ENCODE results near the gene TSPEAR.

TSPEAR gene

GRCh38 chr21:44576025-44576420 is 135.3 kb downstream of the TSPEAR start:
- no peak for ATAC-seq
- TF ChIP-seq GLIS3 (CRISPR knock-in tag; IDR thresholded peaks at IDR 0.05) (no peak), PATZ1 (CRISPR knock-in tag; IDR thresholded peaks at IDR 0.05; ENCODE audit: borderline replicate concordance) (no peak), TSHZ2 (CRISPR knock-in tag; IDR thresholded peaks at IDR 0.05) (no peak), ZFP3 (CRISPR knock-in tag; IDR thresholded peaks at IDR 0.05) (no peak), ZNF565 (CRISPR knock-in tag; conservative IDR thresholded peaks at IDR 0.05; ENCODE audit: low read depth) (no peak), PPARA (CRISPR knock-in tag; IDR thresholded peaks at IDR 0.05; ENCODE audit: borderline replicate concordance) (no peak), BACH2 (CRISPR knock-in tag; IDR thresholded peaks at IDR 0.05; ENCODE audit: borderline replicate concordance) (no peak), ARNTL (CRISPR knock-in tag; IDR thresholded peaks at IDR 0.05; ENCODE audit: borderline replicate concordance, low read depth) (no peak), POU6F1 (CRISPR knock-in tag; IDR thresholded peaks at IDR 0.05; ENCODE audit: borderline replicate concordance, low read depth) (no peak), CSDC2 (CRISPR knock-in tag; IDR thresholded peaks at IDR 0.05) (no peak), TCF4 (CRISPR knock-in tag; IDR thresholded peaks at IDR 0.05; ENCODE audit: borderline replicate concordance) (no peak), RARB (CRISPR knock-in tag; IDR thresholded peaks at IDR 0.05) (no peak), ESRRG (CRISPR knock-in tag; IDR thresholded peaks at IDR 0.05) (no peak), ZFP30 (CRISPR knock-in tag; IDR thresholded peaks at IDR 0.05) (no peak), ZC3H10 (CRISPR knock-in tag; IDR thresholded peaks at IDR 0.05) (no peak), CSRNP3 (CRISPR knock-in tag; IDR thresholded peaks at IDR 0.05) (no peak), CREB5 (CRISPR knock-in tag; IDR thresholded peaks at IDR 0.05; ENCODE audit: low read depth) (no peak), ZNF70 (CRISPR knock-in tag; IDR thresholded peaks at IDR 0.05) (no peak), OSR1 (CRISPR knock-in tag; IDR thresholded peaks at IDR 0.05) (no peak), TOX (CRISPR knock-in tag; IDR thresholded peaks at IDR 0.05; ENCODE audit: borderline replicate concordance) (no peak)

- no peak for TF ChIP-seq TOX (CRISPR knock-in tag; IDR thresholded peaks at IDR 0.05; ENCODE audit: borderline replicate concordance)
- no peak for TF ChIP-seq TCF4 (CRISPR knock-in tag; IDR thresholded peaks at IDR 0.05; ENCODE audit: borderline replicate concordance)
- no peak for TF ChIP-seq PPARA (CRISPR knock-in tag; IDR thresholded peaks at IDR 0.05; ENCODE audit: borderline replicate concordance)
- no peak for TF ChIP-seq RARB (CRISPR knock-in tag; IDR thresholded peaks at IDR 0.05)
- ATAC-seq = no peak
Observed at GRCh38 chr21:44575307-44576024, 135.9 kb downstream of the TSPEAR start.

Data from SK-N-SH treated with all-trans-retinoic acid at 6 μM for 48 hours (cell line).